ENCODE measurements around the gene PRKD2.

GRCh38 chr19:46692918-46693722 is 23.8 kb downstream of the PRKD2 start:
- TF ChIP-seq EZH2 (IDR thresholded peaks at IDR 0.05; ENCODE audit: insufficient read depth, poor library complexity, severe bottlenecking) (no peak), EZH2phosphoT487 (IDR thresholded peaks at IDR 0.05; ENCODE audit: insufficient read depth, low read depth) (no peak)

Measured in GM23248 (cell line).